ENCODE measurements around the gene NECAB2.

NECAB2 gene

DNA sequence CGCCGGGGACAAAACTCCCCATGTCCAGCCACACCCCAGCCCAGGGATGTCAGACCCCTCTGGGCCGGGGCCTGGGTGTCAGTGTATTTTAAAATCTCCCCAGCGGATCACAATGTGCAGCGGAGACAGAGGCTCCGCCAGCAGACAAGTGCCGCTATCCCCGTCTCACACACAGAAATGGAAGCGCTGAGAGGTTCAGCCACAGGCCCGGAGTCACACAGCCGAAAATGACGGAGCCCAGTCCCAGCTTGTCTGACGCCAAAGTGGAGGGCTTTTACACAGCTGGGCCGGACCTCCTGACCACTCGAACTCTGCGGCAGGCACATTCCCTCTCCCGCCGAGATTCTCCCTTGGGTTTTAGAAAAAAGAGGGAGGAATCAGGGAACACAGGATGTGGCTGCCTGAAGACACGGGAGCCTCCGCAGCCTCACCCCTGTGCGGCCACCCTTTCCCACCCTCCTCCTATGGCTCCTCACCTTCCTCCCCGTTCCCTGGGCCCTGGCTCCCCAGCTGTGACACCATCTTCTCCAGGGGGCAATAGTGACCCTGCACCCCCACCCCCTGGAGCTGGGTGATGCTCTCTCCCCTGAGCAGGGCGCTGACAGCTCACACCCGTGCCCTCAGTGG, 21.8 kb upstream of the NECAB2 start:
- no peaks in the 10 kb centered on the region for H3K27me3 ChIP-seq (ENCODE audit: insufficient read depth, low read length)
- H2BK12ac ChIP-seq (ENCODE audit: low read length) = no peak overlapping the region
- H2BK120ac ChIP-seq (ENCODE audit: insufficient read depth, low read length, poor library complexity) = no peak overlapping the region
- H3K4me2 ChIP-seq (ENCODE audit: low read length) = no peak overlapping the region
- H3K9ac ChIP-seq (ENCODE audit: low read length) = no peak overlapping the region
- H2BK5ac ChIP-seq (ENCODE audit: low read depth, low read length, poor library complexity) = no peak overlapping the region
- H3K4me1 ChIP-seq (ENCODE audit: control insufficient read depth in 1 of 2, insufficient read depth in 2 of 2, low read length in 2 of 2) = peaks cover 9 to 12% of the 10 kb centered on the region in 2 experiments
- H3K27ac ChIP-seq (ENCODE audit: low read depth, low read length) = no peak overlapping the region
- H2AK5ac ChIP-seq (ENCODE audit: low read length) = no peak overlapping the region
- no peak overlapping the region for H3K4me3 ChIP-seq (ENCODE audit: low read depth, low read length)
- no CpG with 5 or more reads among the region's 24 CpGs for WGBS (ENCODE audit: extremely low coverage, insufficient coverage, insufficient read length)
- no peak overlapping the region for H2AFZ ChIP-seq (ENCODE audit: insufficient read depth, low read length, poor library complexity)
- no peaks in the 10 kb centered on the region for H3K79me1 ChIP-seq (ENCODE audit: low read length)
- H3K79me2 ChIP-seq (ENCODE audit: control insufficient read depth, insufficient read depth, low read length, poor library complexity) = no peaks in the 10 kb centered on the region
- no peak overlapping the region for H3K23ac ChIP-seq (ENCODE audit: low read length)
- H3K9me3 ChIP-seq (ENCODE audit: insufficient read depth, low read depth, low read length) = peaks cover 3% of the 10 kb centered on the region
- no peak for DNase-seq
- no peak overlapping the region for H4K12ac ChIP-seq (ENCODE audit: low read depth, low read length)
- no peak overlapping the region for H4K8ac ChIP-seq (ENCODE audit: low read depth, low read length)
- H3K14ac ChIP-seq (ENCODE audit: low read length) = no peak overlapping the region
- H3K18ac ChIP-seq (ENCODE audit: low read length) = no peak overlapping the region
- H3K4ac ChIP-seq (ENCODE audit: low read depth, low read length) = no peak overlapping the region
- no peaks in the 10 kb centered on the region for H3K36me3 ChIP-seq (ENCODE audit: control insufficient read depth in 1 of 2, insufficient read depth in 2 of 2, low read length in 2 of 2)
- no peak overlapping the region for H4K91ac ChIP-seq (ENCODE audit: low read depth, low read length)

DNA sequence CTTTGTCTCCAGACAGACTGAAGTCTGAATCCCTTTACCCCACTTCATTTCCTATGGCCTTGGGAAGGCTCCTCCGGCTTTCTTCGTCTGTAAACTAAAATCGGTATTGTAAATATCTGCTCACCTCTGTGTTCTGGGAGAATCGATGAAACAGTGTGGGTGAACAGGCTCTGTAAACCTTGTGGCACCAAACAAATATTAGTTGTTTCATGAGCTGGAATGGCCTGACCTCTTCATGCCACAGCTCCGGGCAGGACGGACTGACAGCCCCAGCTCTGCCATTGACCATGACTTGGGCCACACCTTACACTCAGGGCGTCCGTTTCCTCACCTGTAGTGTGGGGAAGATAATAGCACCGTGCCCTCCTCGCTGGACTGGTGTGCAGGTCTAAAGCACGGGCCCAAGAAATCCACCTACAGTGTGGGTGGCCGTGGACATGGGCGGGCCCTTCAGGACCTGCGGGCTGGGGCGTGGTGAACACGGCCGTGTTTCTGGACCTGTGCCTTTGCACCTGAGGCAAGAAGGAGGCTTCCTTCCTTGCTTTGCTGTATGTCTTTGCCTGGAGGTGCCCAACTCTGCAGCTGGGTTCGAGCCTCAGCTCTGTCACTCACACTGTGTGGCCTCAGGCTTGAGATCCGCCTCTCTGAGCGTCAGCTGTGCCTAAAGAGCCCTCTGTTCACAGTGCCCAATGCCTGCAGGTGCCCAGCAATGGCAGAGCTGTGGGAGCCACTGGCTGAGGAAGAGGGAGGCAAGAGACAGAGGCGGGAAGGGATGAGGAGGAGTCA, 21.1 kb upstream of the NECAB2 start:
- Histone ChIP-seq H3K18ac (ENCODE audit: low read length) (no peak overlapping the region), H4K8ac (ENCODE audit: low read depth, low read length) (no peak overlapping the region), H2BK120ac (ENCODE audit: insufficient read depth, low read length, poor library complexity) (no peak overlapping the region), H4K12ac (ENCODE audit: low read depth, low read length) (no peak overlapping the region), H3K79me2 (ENCODE audit: control insufficient read depth, insufficient read depth, low read length, poor library complexity) (no peaks in the 10 kb centered on the region), H2BK5ac (ENCODE audit: low read depth, low read length, poor library complexity) (no peak overlapping the region), H3K27me3 (ENCODE audit: insufficient read depth, low read length) (no peaks in the 10 kb centered on the region), H3K14ac (ENCODE audit: low read length) (no peak overlapping the region), H3K4me3 (ENCODE audit: low read depth, low read length) (no peak overlapping the region), H3K9ac (ENCODE audit: low read length) (no peak overlapping the region), H2AK5ac (ENCODE audit: low read length) (no peak overlapping the region), H3K79me1 (ENCODE audit: low read length) (no peaks in the 10 kb centered on the region), H2BK12ac (ENCODE audit: low read length) (no peak overlapping the region), H3K4me2 (ENCODE audit: low read length) (no peak overlapping the region), H3K4me1 (ENCODE audit: control insufficient read depth in 1 of 2, insufficient read depth in 2 of 2, low read length in 2 of 2) (peaks cover 9 to 12% of the 10 kb centered on the region in 2 experiments), H2AFZ (ENCODE audit: insufficient read depth, low read length, poor library complexity) (no peak overlapping the region), H3K23ac (ENCODE audit: low read length) (no peak overlapping the region), H4K91ac (ENCODE audit: low read depth, low read length) (no peak overlapping the region), H3K36me3 (ENCODE audit: control insufficient read depth in 1 of 2, insufficient read depth in 2 of 2, low read length in 2 of 2) (no peaks in the 10 kb centered on the region), H3K27ac (ENCODE audit: low read depth, low read length) (no peak overlapping the region), H3K9me3 (ENCODE audit: insufficient read depth, low read depth, low read length) (peaks cover 3% of the 10 kb centered on the region), H3K4ac (ENCODE audit: low read depth, low read length) (no peak overlapping the region)
- no CpG with 5 or more reads among the region's 21 CpGs for WGBS (ENCODE audit: extremely low coverage, insufficient coverage, insufficient read length)
- DNase-seq = no peak

DNA sequence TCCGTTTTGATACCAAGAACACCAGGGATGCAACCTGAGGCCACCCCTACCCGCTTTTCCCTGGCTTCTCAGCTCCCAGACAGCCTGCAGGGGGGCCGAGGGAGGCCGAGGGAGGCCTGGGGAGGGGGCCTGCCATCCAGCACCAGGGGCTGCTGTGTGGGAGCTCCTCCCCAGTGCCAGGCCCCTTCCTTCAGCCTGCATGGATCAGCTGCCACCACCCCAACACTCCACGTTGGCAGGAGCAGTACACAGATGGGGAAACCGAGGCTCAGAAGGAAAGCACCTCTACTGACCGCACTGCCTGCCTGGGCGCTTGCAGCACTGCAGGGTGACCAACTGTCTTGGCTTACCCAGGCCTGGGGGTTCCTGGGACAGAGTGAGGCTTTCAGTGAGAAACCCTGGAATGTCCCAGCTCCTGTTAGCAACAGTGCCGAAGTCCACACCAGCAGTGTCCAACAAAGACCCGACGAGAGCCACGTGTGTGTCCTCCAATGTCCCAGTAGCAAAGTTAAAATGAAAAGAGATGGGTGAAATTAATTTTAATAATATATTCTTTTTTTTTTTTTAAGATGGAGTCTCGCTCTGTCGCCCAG, 20.3 kb upstream of the NECAB2 start:
- no peak for DNase-seq
- no peak overlapping the region for H4K8ac ChIP-seq (ENCODE audit: low read depth, low read length)
- no peak overlapping the region for H3K27ac ChIP-seq (ENCODE audit: low read depth, low read length)
- H3K27me3 ChIP-seq (ENCODE audit: insufficient read depth, low read length) = no peaks in the 10 kb centered on the region
- H3K4me3 ChIP-seq (ENCODE audit: low read depth, low read length) = no peak overlapping the region
- H3K36me3 ChIP-seq (ENCODE audit: control insufficient read depth in 1 of 2, insufficient read depth in 2 of 2, low read length in 2 of 2) = no peaks in the 10 kb centered on the region
- H2AK5ac ChIP-seq (ENCODE audit: low read length) = no peak overlapping the region
- H2BK120ac ChIP-seq (ENCODE audit: insufficient read depth, low read length, poor library complexity) = no peak overlapping the region
- no peak overlapping the region for H3K4ac ChIP-seq (ENCODE audit: low read depth, low read length)
- H4K91ac ChIP-seq (ENCODE audit: low read depth, low read length) = no peak overlapping the region
- no peak overlapping the region for H3K4me2 ChIP-seq (ENCODE audit: low read length)
- H3K4me1 ChIP-seq (ENCODE audit: control insufficient read depth in 1 of 2, insufficient read depth in 2 of 2, low read length in 2 of 2) = peaks cover 8 to 13% of the 10 kb centered on the region in 2 experiments
- H3K9ac ChIP-seq (ENCODE audit: low read length) = no peak overlapping the region
- no peak overlapping the region for H3K14ac ChIP-seq (ENCODE audit: low read length)
- no peaks in the 10 kb centered on the region for H3K79me2 ChIP-seq (ENCODE audit: control insufficient read depth, insufficient read depth, low read length, poor library complexity)
- WGBS (ENCODE audit: extremely low coverage, insufficient coverage, insufficient read length) = no CpG with 5 or more reads among the region's 14 CpGs
- no peak overlapping the region for H3K18ac ChIP-seq (ENCODE audit: low read length)
- H3K79me1 ChIP-seq (ENCODE audit: low read length) = no peaks in the 10 kb centered on the region
- H3K23ac ChIP-seq (ENCODE audit: low read length) = no peak overlapping the region
- H3K9me3 ChIP-seq (ENCODE audit: insufficient read depth, low read depth, low read length) = peaks cover 3% of the 10 kb centered on the region
- H4K12ac ChIP-seq (ENCODE audit: low read depth, low read length) = no peak overlapping the region
- no peak overlapping the region for H2BK12ac ChIP-seq (ENCODE audit: low read length)
- no peak overlapping the region for H2BK5ac ChIP-seq (ENCODE audit: low read depth, low read length, poor library complexity)
- H2AFZ ChIP-seq (ENCODE audit: insufficient read depth, low read length, poor library complexity) = no peak overlapping the region

DNA sequence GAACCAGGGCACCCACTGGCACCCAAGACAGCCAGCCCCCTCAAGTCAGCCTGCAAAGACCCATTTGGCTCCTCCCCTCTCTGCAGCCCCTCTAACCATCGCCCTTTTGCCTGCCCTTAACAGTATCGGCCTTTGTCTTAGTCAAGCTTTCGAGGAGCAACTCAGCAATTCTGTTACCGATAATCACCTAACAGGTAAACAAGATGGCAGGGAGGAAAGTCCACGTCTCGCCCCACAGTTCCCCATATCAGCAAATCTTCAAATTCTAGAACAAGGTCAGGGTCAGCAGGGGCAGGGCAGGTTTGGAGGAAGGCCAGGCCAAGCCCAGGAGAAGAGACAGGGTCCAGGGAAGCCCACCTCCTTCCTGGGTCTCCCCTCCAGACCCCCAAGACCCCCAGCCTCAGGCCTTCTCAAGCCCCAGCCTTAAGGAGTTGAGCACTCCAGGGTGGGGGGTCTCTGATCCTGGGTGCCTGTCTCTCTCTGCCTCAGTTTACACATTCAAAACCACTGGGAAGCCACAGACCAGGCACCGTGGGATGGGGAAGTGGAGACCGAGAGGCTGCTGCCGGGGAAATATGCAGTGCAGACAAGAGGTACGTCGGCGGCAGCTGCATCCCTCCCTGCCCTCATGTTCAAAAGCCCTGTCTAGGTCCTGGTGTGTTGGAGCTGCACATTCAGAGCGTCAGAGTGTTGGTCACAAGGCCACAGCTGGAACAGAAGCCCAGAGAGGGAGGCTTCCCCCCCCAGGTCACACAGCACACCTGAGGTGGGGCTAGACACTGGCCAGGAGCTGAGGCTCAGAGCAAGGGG, 18.9 kb upstream of the NECAB2 start:
- WGBS (ENCODE audit: extremely low coverage, insufficient coverage, insufficient read length) = no CpG with 5 or more reads among the region's 13 CpGs

More for the DNA sequence above, 18.9 kb upstream of the NECAB2 start:
- H3K23ac ChIP-seq (ENCODE audit: low read length) = no peak overlapping the region
- no peaks in the 10 kb centered on the region for H3K36me3 ChIP-seq (ENCODE audit: control insufficient read depth in 1 of 2, insufficient read depth in 2 of 2, low read length in 2 of 2)
- no peak overlapping the region for H3K27ac ChIP-seq (ENCODE audit: low read depth, low read length)
- no peak overlapping the region for H2AFZ ChIP-seq (ENCODE audit: insufficient read depth, low read length, poor library complexity)
- H3K9ac ChIP-seq (ENCODE audit: low read length) = no peak overlapping the region
- H3K18ac ChIP-seq (ENCODE audit: low read length) = no peak overlapping the region
- H3K79me1 ChIP-seq (ENCODE audit: low read length) = peaks cover 5% of the 10 kb centered on the region
- H2AK5ac ChIP-seq (ENCODE audit: low read length) = no peak overlapping the region
- H3K79me2 ChIP-seq (ENCODE audit: control insufficient read depth, insufficient read depth, low read length, poor library complexity) = peaks cover 2% of the 10 kb centered on the region
- no peak overlapping the region for H2BK120ac ChIP-seq (ENCODE audit: insufficient read depth, low read length, poor library complexity)
- peaks cover 5 to 10% of the 10 kb centered on the region in 2 experiments for H3K4me1 ChIP-seq (ENCODE audit: control insufficient read depth in 1 of 2, insufficient read depth in 2 of 2, low read length in 2 of 2)
- H4K91ac ChIP-seq (ENCODE audit: low read depth, low read length) = no peak overlapping the region
- H4K8ac ChIP-seq (ENCODE audit: low read depth, low read length) = no peak overlapping the region
- no peak overlapping the region for H3K4ac ChIP-seq (ENCODE audit: low read depth, low read length)
- no peaks in the 10 kb centered on the region for H3K27me3 ChIP-seq (ENCODE audit: insufficient read depth, low read length)
- H3K4me3 ChIP-seq (ENCODE audit: low read depth, low read length) = no peak overlapping the region
- no peak overlapping the region for H4K12ac ChIP-seq (ENCODE audit: low read depth, low read length)
- no peak overlapping the region for H3K4me2 ChIP-seq (ENCODE audit: low read length)
- H2BK5ac ChIP-seq (ENCODE audit: low read depth, low read length, poor library complexity) = no peak overlapping the region
- no peak overlapping the region for H3K14ac ChIP-seq (ENCODE audit: low read length)
- H3K9me3 ChIP-seq (ENCODE audit: insufficient read depth, low read depth, low read length) = peaks cover 3% of the 10 kb centered on the region
- no peak for DNase-seq
- no peak overlapping the region for H2BK12ac ChIP-seq (ENCODE audit: low read length)

Data from trophoblast cell (in vitro differentiated cells and primary cell).